H1 (cell line): ENCODE results near the gene BEST1. TPM values are rescaled to one million over a fixed set of nuclear protein-coding genes. Genes with fewer than 3 reads are reported as not detected.

Source experiments
- CTCF ChIA-PET: fragments of 300-600 bp; sonication (Branson Sonifier 250); formaldehyde crosslinking; loops from one replicate; lab custom pipeline; 2021; ENCODE audit not compliant: partially characterized antibody; lab: Charles Lee
- POLR2A ChIA-PET: fragments of 300-600 bp; sonication (Branson Sonifier 250); formaldehyde crosslinking; loops from one replicate; lab custom pipeline; 2021; ENCODE audit warnings: inconsistent platforms; ENCODE audit not compliant: partially characterized antibody; lab: Charles Lee
- DNase-seq, 2 experiments: peaks; one replicate each; pipeline versions ENCODE4 v3.0.0 to v3.0.0-alpha.2; 2010 to 2022; ENCODE audit warnings: low spot score in 2 of 2, low read depth in 1 of 2, mixed read lengths in 1 of 2
- FAIRE-seq: peaks from 2 replicates; lab custom pipeline; 2011; peaks lifted over from hg19 to GRCh38; lab: Jason Lieb, UNC
- H2AFZ ChIP-seq: 2 replicates; pipeline ENCODE4 v1.8.1; 2012; ENCODE audit warnings: low read length, inconsistent platforms
- H2AK5ac ChIP-seq: 2 replicates; pipeline ENCODE4 v1.6.1; 2013; ENCODE audit warnings: low read depth, low read length
- H2BK120ac ChIP-seq: replicated peaks from 2 replicates; pipeline ENCODE3; 2013; ENCODE audit warnings: low read depth, low read length, inconsistent platforms
- H2BK12ac ChIP-seq: 2 replicates; pipeline ENCODE4 v1.6.1; 2013; ENCODE audit warnings: low read depth, low read length
- H2BK15ac ChIP-seq: 2 replicates; pipeline ENCODE4 v1.6.1; 2013; ENCODE audit warnings: low read length
- H2BK20ac ChIP-seq: 2 replicates; pipeline ENCODE4 v1.6.1; 2013; ENCODE audit warnings: low read length
- H2BK5ac ChIP-seq: 2 replicates; pipeline ENCODE4 v1.6.1; 2013; ENCODE audit warnings: low read depth, low read length
- H3K14ac ChIP-seq: 2 replicates; pipeline ENCODE4 v1.6.1; 2013; ENCODE audit warnings: inconsistent platforms; ENCODE audit not compliant: insufficient read length
- H3K18ac ChIP-seq: 2 replicates; pipeline ENCODE4 v1.6.1; 2013; ENCODE audit warnings: low read length; ENCODE audit errors: extremely low read depth
- H3K23ac ChIP-seq: 2 replicates; pipeline ENCODE4 v1.6.1; 2013; ENCODE audit warnings: inconsistent platforms; ENCODE audit not compliant: insufficient read length
- H3K23me2 ChIP-seq: 2 replicates; pipeline ENCODE4 v1.6.1; 2013; ENCODE audit warnings: low read depth, low read length
- H3K27ac ChIP-seq: 2 replicates; pipeline ENCODE4 v1.6.1; 2011; ENCODE audit warnings: low read depth, low read length, inconsistent platforms
- H3K27me3 ChIP-seq, 4 experiments: replicated peaks in 1 of 4; 1 replicate in 1 of 4; 2 replicates in 3 of 4; pipeline versions ENCODE4 v1.6.1 to v1.8.1; 2011 to 2013; ENCODE audit warnings: low read length in 3 of 4, mild to moderate bottlenecking in 3 of 4, inconsistent platforms in 2 of 4, mixed read lengths in 2 of 4, moderate library complexity in 1 of 4; ENCODE audit not compliant: control insufficient read depth in 3 of 4, insufficient read depth in 3 of 4; ENCODE audit errors: extremely low read depth in 1 of 4
- H3K36me3 ChIP-seq, 4 experiments: 2 replicates each; pipeline versions ENCODE4 v1.6.1 to v1.8.1; 2011 to 2013; ENCODE audit warnings: mild to moderate bottlenecking in 4 of 4, low read length in 3 of 4, moderate library complexity in 2 of 4, control low read depth in 1 of 4, inconsistent platforms in 1 of 4; ENCODE audit not compliant: insufficient read depth in 4 of 4, control insufficient read depth in 2 of 4
- H3K4ac ChIP-seq: replicated peaks from 2 replicates; pipeline ENCODE3; 2013; ENCODE audit warnings: low read length, low read depth, mixed read lengths, inconsistent platforms; ENCODE audit not compliant: insufficient read length
- H3K4me1 ChIP-seq, 4 experiments: replicated peaks in 1 of 4; 1 replicate in 1 of 4; 2 replicates in 3 of 4; pipeline versions ENCODE4 v1.6.1 to v1.8.1; 2011 to 2013; ENCODE audit warnings: low read length in 3 of 4, inconsistent platforms in 2 of 4, mixed read lengths in 1 of 4; ENCODE audit not compliant: insufficient read depth in 4 of 4, control insufficient read depth in 3 of 4
- H3K4me2 ChIP-seq, 2 experiments: 2 replicates each; pipeline versions ENCODE4 v1.6.1 to v1.8.1; 2011 to 2013; ENCODE audit warnings: low read depth in 2 of 2, low read length in 2 of 2, control low read depth in 1 of 2, inconsistent platforms in 1 of 2, mild to moderate bottlenecking in 1 of 2; ENCODE audit not compliant: insufficient read depth in 1 of 2
- H3K4me3 ChIP-seq, 4 experiments: fragments of 200-600, 300-600 bp in 1 of 4; sonication (generic), shearing (Covaris generic), sonication (Bioruptor Twin) in 1 of 4; 2 replicates each; pipeline versions ENCODE4 v1.5.1 to v1.8.1; 2011 to 2016; ENCODE audit warnings: low read length in 4 of 4, low read depth in 3 of 4, control low read depth in 2 of 4, inconsistent platforms in 2 of 4, mild to moderate bottlenecking in 2 of 4, mixed read lengths in 1 of 4, moderate library complexity in 1 of 4; ENCODE audit not compliant: insufficient read depth in 2 of 4; ENCODE audit errors: extremely low read depth in 1 of 4
- H3K56ac ChIP-seq: replicated peaks from 2 replicates; pipeline ENCODE3; 2013; ENCODE audit warnings: low read depth, mild to moderate bottlenecking, mixed read lengths, low read length, inconsistent platforms; ENCODE audit not compliant: insufficient read length
- H3K79me1 ChIP-seq: 2 replicates; pipeline ENCODE4 v1.6.1; 2013; ENCODE audit warnings: low read depth, low read length, control low read depth
- H3K79me2 ChIP-seq, 2 experiments: 2 replicates each; pipeline versions ENCODE4 v1.6.1 to v1.8.1; 2012 to 2013; ENCODE audit warnings: low read length in 2 of 2, mild to moderate bottlenecking in 2 of 2, inconsistent platforms in 1 of 2; ENCODE audit not compliant: insufficient read depth in 2 of 2, control insufficient read depth in 1 of 2
- H3K9ac ChIP-seq, 4 experiments: replicated peaks in 1 of 4; 1 replicate in 1 of 4; 2 replicates in 3 of 4; pipeline versions ENCODE4 v1.6.1 to v1.8.1; 2011 to 2013; ENCODE audit warnings: low read depth in 3 of 4, low read length in 3 of 4, control low read depth in 2 of 4, mild to moderate bottlenecking in 2 of 4, moderate library complexity in 2 of 4, inconsistent platforms in 1 of 4; ENCODE audit errors: extremely low read depth in 1 of 4
- H3K9me3 ChIP-seq, 2 experiments: 2 replicates each; pipeline versions ENCODE4 v1.6.1 to v1.8.1; 2012 to 2013; ENCODE audit warnings: mild to moderate bottlenecking in 2 of 2, moderate library complexity in 2 of 2, control low read depth in 1 of 2, inconsistent platforms in 1 of 2, low read depth in 1 of 2, low read length in 1 of 2, mixed read lengths in 1 of 2; ENCODE audit not compliant: insufficient read depth in 2 of 2
- H4K20me1 ChIP-seq, 2 experiments: replicated peaks in 1 of 2; 2 replicates each; pipeline versions ENCODE3 to v1.8.1; 2011 to 2013; ENCODE audit warnings: inconsistent platforms in 2 of 2, low read length in 2 of 2, mild to moderate bottlenecking in 1 of 2; ENCODE audit not compliant: insufficient read depth in 2 of 2, control insufficient read depth in 1 of 2
- H4K5ac ChIP-seq: 2 replicates; pipeline ENCODE4 v1.6.1; 2013; ENCODE audit warnings: low read length, low read depth, mixed read lengths, inconsistent platforms; ENCODE audit not compliant: insufficient read length
- H4K8ac ChIP-seq: 2 replicates; pipeline ENCODE4 v1.8.0; 2013; ENCODE audit warnings: mild to moderate bottlenecking, moderate library complexity, low read length, inconsistent platforms; ENCODE audit not compliant: insufficient read depth; ENCODE audit errors: extremely low read depth
- H4K91ac ChIP-seq: replicated peaks from 2 replicates; pipeline ENCODE3; 2013; ENCODE audit warnings: low read length, mixed read lengths, inconsistent platforms; ENCODE audit not compliant: insufficient read length
- SIN3A ChIP-seq, 2 experiments: IDR thresholded peaks in 1 of 2; conservative IDR thresholded peaks in 1 of 2; 2 replicates each; pipeline ENCODE4 v1.6.1; 2011 to 2012; ENCODE audit warnings: low read length in 2 of 2, improper control_type of control experiment in 1 of 2, low read depth in 1 of 2, mild to moderate bottlenecking in 1 of 2
- WGBS, 2 experiments: shearing (Covaris generic) in 1 of 2; methylation state at CpG; one replicate each; pipeline versions ENCODE4 v1.1.6 to v1.1.7; 2013 to 2015; ENCODE audit warnings: low lambda C conversion rate in 2 of 2, mixed read lengths in 2 of 2, inconsistent platforms in 1 of 2, low coverage in 1 of 2, missing lambda C conversion rate in 1 of 2; ENCODE audit not compliant: insufficient replicate concordance in 2 of 2, insufficient coverage in 1 of 2, insufficient read length in 1 of 2; ENCODE audit errors: extremely low coverage in 1 of 2, missing lambda C conversion rate in 1 of 2; 5-methylcytosine and 5-hydroxymethylcytosine counted together
- polyA plus RNA-seq, 7 experiments: library from polyadenylated mRNA; depleted of rRNA in 3 of 7; stranded (reverse) in 5 of 7; unstranded in 2 of 7; fragments of >200 nt in 5 of 7; fragments of 200-250 nt in 2 of 7; gene quantifications; 1 replicate in 5 of 7; 2 replicates in 1 of 7; 4 replicates in 1 of 7; pipeline versions ENCODE4 v1.2.1 to v1.2.3, GENCODE V29; 2011 to 2013; ENCODE audit warnings: missing spikeins in 2 of 7, mixed read lengths in 2 of 7
- total RNA-seq: library from RNA; stranded (reverse); fragmentation: NEBNext Ultra II Directional; extraction: Animal tissue kit (Norgen Biotek cat#: 25700); gene quantifications from 2 replicates; pipeline ENCODE4 v1.2.1, GENCODE V29; 2021
- TF ChIP-seq, protein P1 (sequence below): IDR thresholded peaks from 2 replicates; pipeline ENCODE4 v1.6.1; 2012; ENCODE audit warnings: inconsistent platforms

The BEST1 gene
- total and polyA plus RNA-seq, 2 of the 8 experiments (the other 6 are each of a cell fraction or from before 2014, with no cell fraction given) = 0.22 to 0.62 TPM

DNA sequence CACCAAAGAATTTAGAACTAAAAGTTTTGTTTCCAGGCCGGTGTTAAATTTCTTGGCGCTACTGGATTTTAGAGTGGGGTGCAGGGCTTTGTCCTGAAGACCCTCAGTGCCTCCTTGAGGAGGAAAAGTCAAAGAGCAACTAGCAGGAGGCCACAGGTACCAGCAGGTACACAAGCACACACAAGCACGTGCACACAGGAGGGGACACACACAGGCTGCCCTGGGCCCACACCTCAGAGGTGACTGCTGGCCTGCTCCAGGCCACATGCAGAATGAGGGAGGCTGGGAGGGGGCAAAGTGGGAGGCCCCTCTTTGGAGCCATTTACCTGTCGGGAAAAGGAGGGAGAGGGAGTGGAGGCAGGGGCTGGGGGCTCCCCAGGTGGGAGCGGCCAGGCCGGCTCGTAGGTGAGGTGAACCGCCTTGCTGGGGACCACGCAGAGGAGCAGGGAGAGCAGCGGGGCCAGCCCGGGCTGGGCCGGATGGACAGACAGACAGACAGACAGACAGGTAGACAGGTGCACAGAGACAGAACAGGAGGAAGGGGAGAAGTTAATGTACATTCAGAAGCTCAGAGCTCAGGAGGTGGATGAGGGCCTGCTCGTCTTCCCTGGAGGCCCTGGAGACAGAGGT is 45.0 kb upstream of the BEST1 start:
- H3K18ac ChIP-seq = peak overlapping the region; percentile 38
- H3K79me1 ChIP-seq = no peaks in the 10 kb centered on the region
- H2BK5ac ChIP-seq = peak overlapping the region; percentile 86; the same call in 1 of the 2 replicates
- no peak overlapping the region; a peak in 1 of 7 replicates for H3K9ac ChIP-seq
- ChIA-PET POLR2A (interaction anchor here (0.7 to 15.5 kb wide), 9 partner anchors 13 to 62 kb away, joined by 3 to 137 read pairs (median 4); partner anchors contain the start of genes BEST1, FADS3 and FTH1), CTCF (interaction anchor here (0.6 to 23.2 kb wide), 19 partner anchors 7 to 315 kb away, joined by 3 to 658 read pairs (median 8); partner anchors contain the start of genes BEST1 and RAB3IL1)
- 0 out of 2 replicates have a peak overlapping the region, but pooled peaks have one; percentile 17 for H2BK12ac ChIP-seq
- H3K4me2 ChIP-seq = peak overlapping the region; percentile 27 to 77; a peak in 2 of 4 replicates
- H3K4me3 ChIP-seq = peak overlapping the region in 1 of 4 experiments; percentile 51; a peak in 1 of 8 replicates
- no peaks in the 10 kb centered on the region for H3K27me3 ChIP-seq
- H4K5ac ChIP-seq = peak overlapping the region; percentile 4
- no peak overlapping the region for H2BK120ac ChIP-seq
- H3K9me3 ChIP-seq = no peaks in the 10 kb centered on the region
- no peaks in the 10 kb centered on the region for H3K79me2 ChIP-seq
- DNase-seq (no peak), FAIRE-seq (no peak)
- H4K8ac ChIP-seq = peak overlapping the region; percentile 63; the same call in 1 of the 2 replicates
- H2BK15ac ChIP-seq = peak overlapping the region; percentile 81; the same call in 1 of the 2 replicates
- no peak overlapping the region; the same call in 1 of the 2 replicates for H2AFZ ChIP-seq
- no peak overlapping the region for H2BK20ac ChIP-seq
- no peak overlapping the region for H2AK5ac ChIP-seq
- TF ChIP-seq SIN3A (conservative IDR thresholded peaks at IDR 0.05 in 1 of 2, IDR thresholded peaks at IDR 0.05 in 1 of 2; ENCODE audit: low read depth in 1 of 2, low read length in 2 of 2) = no peak
- TF ChIP-seq, protein P1, sequence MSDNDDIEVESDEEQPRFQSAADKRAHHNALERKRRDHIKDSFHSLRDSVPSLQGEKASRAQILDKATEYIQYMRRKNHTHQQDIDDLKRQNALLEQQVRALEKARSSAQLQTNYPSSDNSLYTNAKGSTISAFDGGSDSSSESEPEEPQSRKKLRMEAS = 0 out of 2 replicates have a peak, but pooled peaks have one; percentile 56
- H3K27ac ChIP-seq = no peak overlapping the region
- H4K91ac ChIP-seq = peak overlapping the region; percentile 65
- H3K14ac ChIP-seq = no peak overlapping the region
- WGBS, 2 experiments = 79% methylated on average over 8 of the region's 13 CpGs; no CpG with 5 or more reads in 1 of the 2 experiments
- no peak overlapping the region for H3K23ac ChIP-seq
- no peak overlapping the region for H3K56ac ChIP-seq
- H3K4me1 ChIP-seq = peaks cover 0 to 31% (median 19%) of the 10 kb centered on the region in 4 experiments; a peak in 6 of 7 replicates
- no peaks in the 10 kb centered on the region for H4K20me1 ChIP-seq
- no peaks in the 10 kb centered on the region for H3K36me3 ChIP-seq
- no peaks in the 10 kb centered on the region for H3K23me2 ChIP-seq
- H3K4ac ChIP-seq = no peak overlapping the region
